Lower leg skin (tissue), 3 donors: ENCODE measurements around the gene GRAMD2A.

ENCODE experiments used
- POLR2A ChIP-seq, 2 donors: fragments of 450-650 bp; IDR thresholded peaks; one replicate each; pipeline ENCODE4 v1.6.1; 2016 to 2017; ENCODE audit warnings: antibody characterized with exemption in 2 of 2, mild to moderate bottlenecking in 1 of 2, moderate library complexity in 1 of 2
- TF ChIP-seq, protein P1 (sequence below), 3 donors: fragments of 450-650 bp; IDR thresholded peaks; one replicate each; pipeline ENCODE4 v1.5.1; 2016; ENCODE audit warnings: antibody characterized with exemption in 3 of 3, mild to moderate bottlenecking in 3 of 3, moderate library complexity in 2 of 3

DNA sequence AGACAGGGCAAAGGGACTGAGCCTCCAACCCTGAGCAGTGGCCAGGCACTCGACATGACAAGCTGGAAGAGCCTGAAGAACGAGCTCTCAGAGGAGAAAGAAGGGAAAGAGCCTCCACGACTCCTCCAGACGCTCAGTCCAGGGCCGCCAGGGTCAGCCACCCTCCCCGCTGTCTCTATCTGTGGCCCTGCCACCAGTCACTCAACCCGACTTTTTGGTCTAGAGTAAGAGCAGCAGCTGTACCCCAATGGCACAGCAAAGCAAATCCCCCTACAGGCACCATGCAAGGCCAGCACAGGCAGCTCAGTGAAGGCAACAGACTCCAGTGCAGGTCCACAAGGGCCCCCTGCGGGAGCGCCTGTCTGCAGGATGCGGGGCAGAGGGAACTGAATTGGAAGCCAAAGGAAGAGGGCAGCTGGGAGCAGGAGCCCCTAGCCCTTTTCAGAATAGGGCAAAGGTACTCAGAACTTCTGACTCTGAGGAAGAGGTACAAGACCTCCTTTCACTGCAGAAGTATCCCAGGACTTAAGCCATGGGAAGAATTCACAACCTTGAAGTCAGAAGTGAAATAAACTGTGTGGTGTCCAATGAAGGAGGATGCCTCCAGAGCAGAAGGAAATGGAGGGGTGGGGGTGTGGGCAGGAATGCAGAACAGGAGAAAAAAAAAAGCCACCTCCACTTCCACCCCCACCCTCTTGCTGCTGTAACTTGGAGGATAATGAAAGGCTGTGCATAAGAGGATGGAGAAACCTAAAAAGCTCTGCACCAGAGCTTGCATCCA lies 8.5 kb upstream of the GRAMD2A start:
- TF ChIP-seq, protein P1, sequence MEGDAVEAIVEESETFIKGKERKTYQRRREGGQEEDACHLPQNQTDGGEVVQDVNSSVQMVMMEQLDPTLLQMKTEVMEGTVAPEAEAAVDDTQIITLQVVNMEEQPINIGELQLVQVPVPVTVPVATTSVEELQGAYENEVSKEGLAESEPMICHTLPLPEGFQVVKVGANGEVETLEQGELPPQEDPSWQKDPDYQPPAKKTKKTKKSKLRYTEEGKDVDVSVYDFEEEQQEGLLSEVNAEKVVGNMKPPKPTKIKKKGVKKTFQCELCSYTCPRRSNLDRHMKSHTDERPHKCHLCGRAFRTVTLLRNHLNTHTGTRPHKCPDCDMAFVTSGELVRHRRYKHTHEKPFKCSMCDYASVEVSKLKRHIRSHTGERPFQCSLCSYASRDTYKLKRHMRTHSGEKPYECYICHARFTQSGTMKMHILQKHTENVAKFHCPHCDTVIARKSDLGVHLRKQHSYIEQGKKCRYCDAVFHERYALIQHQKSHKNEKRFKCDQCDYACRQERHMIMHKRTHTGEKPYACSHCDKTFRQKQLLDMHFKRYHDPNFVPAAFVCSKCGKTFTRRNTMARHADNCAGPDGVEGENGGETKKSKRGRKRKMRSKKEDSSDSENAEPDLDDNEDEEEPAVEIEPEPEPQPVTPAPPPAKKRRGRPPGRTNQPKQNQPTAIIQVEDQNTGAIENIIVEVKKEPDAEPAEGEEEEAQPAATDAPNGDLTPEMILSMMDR (IDR thresholded peaks at IDR 0.05): no peak
- TF ChIP-seq POLR2A (IDR thresholded peaks at IDR 0.05): no peak
